HG03025 (cell line): Measurements from ENCODE around the gene MYO6.
"Not testable (repeated sequence)": the region's sequence is repeated elsewhere in the genome, so short reads cannot be mapped to it uniquely, and the experiment has no call there.

Experiments used
- ATAC-seq: cut with Tn5 transposase; IDR thresholded peaks from one replicate; pipeline ENCODE4 v1.9.1; 2021; ENCODE audit warnings: mild to moderate bottlenecking, moderate library complexity; ENCODE audit not compliant: unreplicated experiment, low FRiP score

Gene MYO6

GRCh38 chr6:75748743-75749538, at the start of gene MYO6:
TSS of gene MYO6 (plus strand) at chr6:75749239. CDS start at chr6:75817548, 68,309 bp downstream.
- peak; percentile 82 for ATAC-seq

- ATAC-seq = not testable (repeated sequence)
These were observed 40.7 kb upstream of the MYO6 start for GRCh38 chr6:75708334-75708733.

GRCh38 chr6:75711173-75711572, 37.9 kb upstream of the MYO6 start:
- ATAC-seq = no peak

- no peak for ATAC-seq
These were observed 29.9 kb upstream of the MYO6 start for GRCh38 chr6:75719133-75719532.

- no peak for ATAC-seq
These were observed 25.7 kb upstream of the MYO6 start for GRCh38 chr6:75723382-75723781.

GRCh38 chr6:75727206-75727605, 21.8 kb upstream of the MYO6 start:
- ATAC-seq = no peak

- not testable (repeated sequence) for ATAC-seq
These were observed 18.0 kb upstream of the MYO6 start for GRCh38 chr6:75731029-75731428.

GRCh38 chr6:75735491-75736186, 13.4 kb upstream of the MYO6 start:
- ATAC-seq = no peak

- no peak for ATAC-seq
These were observed 5.1 kb upstream of the MYO6 start for GRCh38 chr6:75743971-75744370.

GRCh38 chr6:75745404-75745803, 3.6 kb upstream of the MYO6 start:
- ATAC-seq = no peak

GRCh38 chr6:75746221-75746620, 2.8 kb upstream of the MYO6 start:
- no peak for ATAC-seq

- ATAC-seq = no peak
These were observed 1.7 kb upstream of the MYO6 start for GRCh38 chr6:75747152-75747992.

GRCh38 chr6:75748003-75748742, 866 bp upstream of the MYO6 start:
- ATAC-seq = no peak

- no peak for ATAC-seq
These were observed 2.4 kb downstream of the MYO6 start for GRCh38 chr6:75751443-75751842.

- no peak for ATAC-seq
These were observed 3.3 kb downstream of the MYO6 start for GRCh38 chr6:75752365-75752764.

- ATAC-seq = no peak
These were observed 6.7 kb downstream of the MYO6 start for GRCh38 chr6:75755704-75756103.

- ATAC-seq = no peak
These were observed 8.3 kb downstream of the MYO6 start for GRCh38 chr6:75757295-75757694.

- ATAC-seq = no peak
These were observed 9.0 kb downstream of the MYO6 start for GRCh38 chr6:75758061-75758460.

- no peak for ATAC-seq
These were observed 10.2 kb downstream of the MYO6 start for GRCh38 chr6:75759207-75759606.

- no peak for ATAC-seq
These were observed 11.3 kb downstream of the MYO6 start for GRCh38 chr6:75760320-75760719.
